ENCODE results near the gene LGR6.
"Not testable (repeated sequence)": the region's sequence is repeated elsewhere in the genome, so short reads cannot be mapped to it uniquely, and the experiment has no call there.

Gene LGR6

DNA sequence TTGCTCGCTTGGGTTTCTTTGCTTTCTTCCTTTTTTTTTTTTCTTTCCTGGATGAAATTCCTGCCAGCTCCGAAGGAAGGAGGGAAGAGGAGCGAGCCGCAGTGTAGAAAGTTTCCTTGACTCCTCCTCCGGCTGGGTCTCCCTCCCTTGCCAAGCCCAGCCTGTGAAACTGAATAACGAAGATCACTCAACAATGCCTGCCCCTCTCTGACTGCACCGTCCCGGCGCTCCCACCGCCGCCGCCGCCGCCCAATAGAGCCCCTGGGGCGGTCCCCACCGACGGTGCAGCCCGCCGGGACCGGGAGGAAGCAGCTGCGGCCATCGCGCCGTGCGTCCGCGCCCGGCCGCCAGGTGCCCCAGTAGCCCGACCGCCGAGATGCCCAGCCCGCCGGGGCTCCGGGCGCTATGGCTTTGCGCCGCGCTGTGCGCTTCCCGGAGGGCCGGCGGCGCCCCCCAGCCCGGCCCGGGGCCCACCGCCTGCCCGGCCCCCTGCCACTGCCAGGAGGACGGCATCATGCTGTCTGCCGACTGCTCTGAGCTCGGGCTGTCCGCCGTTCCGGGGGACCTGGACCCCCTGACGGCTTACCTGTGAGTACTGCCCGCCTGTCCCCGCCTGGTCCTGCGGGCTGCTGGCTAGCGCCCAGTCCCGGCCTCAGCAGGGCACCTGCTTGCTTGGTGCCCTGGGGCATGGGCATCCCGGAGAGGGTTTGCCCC, at the start of gene LGR6:
Gene LGR6 (plus strand): TSS at position 186 of the 714 bp plus-strand sequence. CDS start 191 bp downstream, at position 377.
- no peak for DNase-seq

- DNase-seq, result peak; percentile 57
Measured at GRCh38 chr1:202144402-202145067, 49.1 kb upstream of the LGR6 start, which contains the start of gene ARL8A. Gene ARL8A (minus strand): TSS chr1:202144737. CDS start chr1:202144572, 165 bp downstream.

GRCh38 chr1:202145068-202145743, 48.4 kb upstream of the LGR6 start:
- DNase-seq, result no peak

GRCh38 chr1:202145744-202146140, 47.9 kb upstream of the LGR6 start:
- not testable (repeated sequence) for DNase-seq

DNA sequence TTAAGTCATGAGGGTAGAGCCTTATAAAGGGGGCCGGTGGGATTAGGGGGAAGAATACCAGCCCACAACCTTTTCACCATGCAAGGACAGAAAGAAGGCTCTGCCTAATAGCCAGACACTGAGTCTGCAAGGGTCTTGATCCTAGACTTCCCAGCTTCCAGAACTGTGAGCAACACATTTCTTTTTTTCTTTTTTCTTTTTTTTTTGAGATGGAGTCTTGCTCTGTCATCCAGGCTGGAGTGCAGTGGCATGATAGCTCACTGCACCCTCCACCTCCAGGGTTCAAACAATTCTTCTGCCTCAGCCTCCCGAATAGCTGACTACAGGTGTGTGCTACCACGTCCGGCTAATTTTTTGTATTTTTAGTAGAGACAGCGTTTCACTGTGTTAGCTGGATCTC, 47.3 kb upstream of the LGR6 start:
- DNase-seq, result no peak

- DNase-seq, result no peak
Measured at GRCh38 chr1:202146993-202147392, 46.6 kb upstream of the LGR6 start.

GRCh38 chr1:202148391-202148790, 45.2 kb upstream of the LGR6 start:
- DNase-seq, result no peak

- no peak for DNase-seq
Measured at GRCh38 chr1:202149566-202149965, 44.0 kb upstream of the LGR6 start.

- no peak for DNase-seq
Measured at GRCh38 chr1:202150187-202150586, 43.4 kb upstream of the LGR6 start.

DNA sequence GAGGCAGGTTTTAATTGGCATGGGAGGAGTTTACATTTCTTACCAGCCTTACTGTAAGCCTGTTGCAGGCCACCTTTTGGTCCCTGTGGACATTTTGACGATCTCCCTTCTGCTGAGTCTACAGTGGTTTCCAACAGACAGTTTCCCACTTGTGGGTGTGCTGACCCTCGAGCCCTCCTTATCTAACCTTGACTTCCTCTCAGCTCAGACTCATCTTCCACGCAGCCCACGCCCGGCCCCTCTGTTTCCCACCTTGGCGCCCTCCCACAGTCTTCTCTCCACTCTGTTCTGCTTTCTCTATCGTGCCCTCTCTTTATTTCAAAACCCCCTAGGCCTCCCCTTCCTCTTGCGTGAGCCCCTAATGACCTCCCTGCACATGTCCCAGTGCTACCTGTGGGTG, 43.0 kb upstream of the LGR6 start:
- DNase-seq, result no peak

DNA sequence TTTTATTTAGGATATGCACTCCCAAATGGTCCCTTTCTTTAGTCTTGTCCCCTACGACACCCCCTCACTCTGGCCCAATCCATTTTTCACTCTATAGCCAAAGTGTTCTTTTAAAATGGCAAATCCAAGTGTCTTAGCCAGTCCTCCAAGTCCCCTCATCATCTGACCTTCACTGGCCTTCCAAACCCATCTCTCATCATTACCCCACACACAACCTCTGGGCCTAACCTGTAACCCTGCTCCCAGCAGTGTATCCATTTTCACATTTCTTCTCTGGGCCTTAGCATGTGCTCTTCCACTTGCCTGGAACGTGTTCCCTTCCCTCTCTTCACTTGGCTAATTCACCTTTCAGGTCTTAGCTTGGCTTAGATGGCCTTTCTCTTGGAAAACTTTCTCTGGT, 42.6 kb upstream of the LGR6 start:
- DNase-seq, result no peak

DNA sequence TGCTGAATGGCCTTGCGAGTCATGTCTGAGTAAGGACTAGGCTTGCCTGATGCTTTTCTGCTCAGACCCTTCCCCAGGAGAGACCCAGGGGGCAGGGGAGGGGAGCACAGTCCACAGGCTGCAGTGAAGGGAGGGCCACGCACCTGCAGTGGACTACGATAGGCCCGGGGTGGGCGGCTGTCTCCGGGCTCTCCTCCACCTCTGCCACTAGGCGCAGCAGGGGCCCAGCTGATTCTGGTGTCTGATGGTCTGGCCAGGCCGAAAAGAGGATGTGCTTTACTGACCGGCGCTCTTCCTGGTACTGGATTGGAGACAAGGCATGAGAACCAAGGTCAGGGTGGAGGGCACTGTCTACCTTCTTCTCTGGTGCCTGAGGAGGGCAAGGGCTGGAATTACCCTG, 41.2 kb upstream of the LGR6 start:
- DNase-seq, result no peak

DNA sequence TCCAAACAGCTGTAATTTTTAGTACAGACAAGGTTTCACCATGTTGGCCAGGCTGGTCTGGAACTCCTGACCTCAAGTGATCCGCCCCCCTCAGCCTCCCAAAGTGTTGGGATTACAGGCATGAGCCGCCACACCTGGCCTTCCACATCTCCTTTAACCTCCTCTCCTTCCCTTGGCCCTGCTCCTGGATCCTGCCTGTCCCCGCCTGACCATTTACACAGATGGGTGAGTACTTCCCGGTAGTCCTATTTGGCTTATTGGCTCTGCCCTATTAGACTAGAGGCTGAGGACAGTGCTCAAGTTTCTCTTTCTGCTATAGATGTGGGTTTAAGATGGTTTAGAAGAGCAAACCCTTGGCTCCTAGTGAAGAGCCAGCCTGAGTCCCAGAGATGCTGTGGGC, 40.3 kb upstream of the LGR6 start:
- no peak for DNase-seq

- DNase-seq, result no peak
Measured at GRCh38 chr1:202154148-202154765, 39.3 kb upstream of the LGR6 start.

- DNase-seq, result peak; percentile 50
Measured at GRCh38 chr1:202154766-202155477, 38.7 kb upstream of the LGR6 start.

DNA sequence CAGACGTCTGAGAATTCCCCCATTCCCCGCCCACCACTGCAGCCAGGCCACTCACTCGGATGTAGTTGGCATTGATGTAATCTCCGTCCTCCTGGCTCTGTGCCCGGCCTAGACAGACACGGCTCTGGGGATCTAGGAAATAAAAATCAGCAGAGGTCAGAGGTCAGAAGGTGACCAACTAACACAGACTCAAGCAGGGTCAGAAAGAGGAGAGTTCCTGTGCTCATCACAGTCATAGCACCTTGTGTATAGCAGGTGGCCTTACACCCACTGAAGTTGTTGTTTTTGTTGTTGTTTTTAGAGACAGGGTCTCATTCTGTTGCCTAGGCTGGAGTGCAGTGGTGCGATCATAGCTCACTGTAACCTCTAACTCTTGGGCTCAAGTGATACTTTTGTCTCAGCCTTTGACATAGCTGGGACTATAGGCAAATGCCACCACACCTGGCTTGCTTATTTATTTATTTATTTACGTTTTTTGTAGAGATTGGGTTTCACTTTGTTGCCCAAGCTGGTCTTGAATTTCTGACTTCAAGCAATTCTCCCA, 38.0 kb upstream of the LGR6 start:
- no peak for DNase-seq

- no peak for DNase-seq
Measured at GRCh38 chr1:202156590-202156989, 37.0 kb upstream of the LGR6 start.

DNA sequence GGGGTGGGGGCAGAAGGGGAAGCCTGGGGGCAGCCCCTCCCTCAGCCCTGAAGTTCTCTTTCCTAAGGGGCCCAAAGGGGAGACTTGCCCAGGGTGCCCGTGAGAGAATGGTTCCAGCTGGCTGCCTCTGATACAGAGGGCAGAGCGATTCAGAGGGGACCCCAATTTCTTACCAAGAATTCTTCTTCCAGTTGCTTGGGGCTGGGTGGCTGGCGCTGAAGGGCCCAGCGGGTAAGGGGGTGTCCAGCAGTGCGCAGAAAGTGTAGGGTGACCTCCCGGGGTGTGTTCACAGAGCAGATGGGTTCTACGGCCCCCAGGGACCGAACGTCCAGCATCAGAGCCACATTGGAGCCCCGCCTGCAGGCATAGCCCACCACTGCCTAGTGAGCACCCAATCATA, 35.7 kb upstream of the LGR6 start:
- DNase-seq, result no peak

DNA sequence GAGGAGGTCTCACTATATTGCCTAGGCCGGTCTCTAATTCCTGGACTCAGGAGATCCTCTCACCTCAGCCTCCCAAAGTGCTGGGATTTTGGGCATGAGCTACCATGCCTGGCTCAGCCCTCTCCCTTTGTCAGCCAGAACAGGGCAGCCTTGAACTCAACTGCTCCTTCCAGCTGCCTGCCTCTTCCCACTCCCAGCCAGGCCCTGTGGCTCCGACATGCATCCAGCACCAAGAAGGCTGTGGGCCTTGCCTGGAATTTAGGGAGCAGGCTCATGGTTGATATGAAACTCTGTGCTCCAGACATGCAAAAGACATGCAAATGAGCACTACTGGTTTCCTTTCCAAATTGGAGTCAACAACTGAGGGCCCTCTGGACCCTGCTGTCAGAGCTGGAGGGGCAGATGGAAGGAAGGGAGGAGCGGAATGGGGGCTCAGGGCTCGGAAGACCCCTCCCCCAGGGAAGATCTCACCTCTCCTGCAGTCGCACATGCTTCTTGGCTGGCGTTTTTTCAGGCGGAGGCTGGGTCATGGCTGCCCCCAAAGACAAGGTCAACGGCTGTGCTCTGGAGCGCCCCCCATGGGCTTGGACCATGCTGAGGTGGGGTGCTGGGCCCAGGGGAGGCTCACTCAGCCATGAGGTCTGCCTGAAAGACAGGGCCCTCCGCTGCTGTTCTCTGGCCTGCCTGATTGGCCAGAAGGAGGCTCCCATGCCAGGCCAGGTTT, 34.6 kb upstream of the LGR6 start:
- DNase-seq, result no peak

GRCh38 chr1:202159534-202160371, 33.8 kb upstream of the LGR6 start:
- DNase-seq, result peak; percentile 55
